ENCODE data around the gene ZNF200.
A peak's percentile ranks its signal among the peaks of the same experiment; 100 is the strongest.

Gene ZNF200

DNA sequence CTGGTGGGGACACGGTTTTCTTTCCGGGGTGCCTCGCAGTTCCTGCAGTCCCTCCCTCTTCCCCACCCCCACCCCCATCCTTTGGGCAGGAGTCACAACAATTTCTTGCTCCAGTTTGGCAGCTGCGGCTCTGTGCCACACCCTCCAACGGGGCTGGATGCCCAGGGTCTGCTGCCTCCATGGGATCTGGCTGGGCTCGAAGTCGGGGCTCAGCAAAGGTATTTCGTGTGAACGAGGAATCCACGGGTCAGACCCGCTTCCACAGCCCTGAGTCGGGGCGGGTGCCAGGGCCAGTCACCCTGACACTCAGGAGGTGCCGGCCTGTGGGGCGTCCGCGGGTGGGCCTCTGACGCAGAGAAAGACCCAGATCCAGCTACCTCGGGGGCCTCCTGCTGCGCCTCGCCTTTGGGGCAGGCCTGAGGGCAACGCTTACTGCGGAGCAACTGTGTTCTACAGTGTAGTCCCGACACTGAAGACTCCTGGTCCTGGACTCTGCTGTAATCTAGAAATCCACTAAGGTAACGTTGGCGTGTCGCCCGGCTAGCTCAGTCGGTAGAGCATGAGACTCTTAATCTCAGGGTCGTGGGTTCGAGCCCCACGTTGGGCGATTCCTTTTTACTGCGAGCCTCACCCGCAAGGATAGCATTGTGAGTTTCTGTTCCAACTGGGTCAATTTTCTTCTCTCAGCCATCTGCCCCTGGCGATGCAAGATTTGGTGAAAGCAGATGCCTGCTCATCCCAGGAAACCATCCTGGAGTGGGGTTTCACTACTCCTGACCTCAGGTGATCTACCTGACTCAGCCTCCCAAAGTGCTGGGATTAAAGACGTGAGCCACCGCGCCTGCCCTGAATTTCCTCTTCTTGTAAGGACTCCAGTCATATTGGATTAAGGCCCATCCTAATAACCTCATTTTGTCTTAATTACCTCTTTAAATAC lies 59.5 kb downstream of the ZNF200 start:
- Histone ChIP-seq H3K4me1 (ENCODE audit: control insufficient read depth, insufficient read depth, low read length) (peaks cover 15% of the 10 kb centered on the region), H3K36me3 (ENCODE audit: control insufficient read depth, insufficient read depth, low read length) (no peaks in the 10 kb centered on the region), H3K9me3 (ENCODE audit: control insufficient read depth, low read length) (no peaks in the 10 kb centered on the region), H3K4me3 (ENCODE audit: insufficient read depth, low read depth, low read length) (peak overlapping the region; percentile 29), H3K27ac (ENCODE audit: insufficient read depth, low read depth, low read length, poor library complexity, severe bottlenecking) (no peak overlapping the region), H3K27me3 (ENCODE audit: control insufficient read depth, insufficient read depth, low read length, poor library complexity, severe bottlenecking) (peaks cover 99% of the 10 kb centered on the region)
- 10 to 11% methylated on average over 39 of the region's 39 CpGs for WGBS, 2 experiments

GRCh38 chr16:3174618-3175148 lies 60.3 kb downstream of the ZNF200 start:
- 25 to 26% methylated on average over 28 of the region's 28 CpGs for WGBS, 2 experiments
- Histone ChIP-seq H3K27me3 (ENCODE audit: control insufficient read depth, insufficient read depth, low read length, poor library complexity, severe bottlenecking) (peaks cover 99% of the 10 kb centered on the region), H3K9me3 (ENCODE audit: control insufficient read depth, low read length) (no peaks in the 10 kb centered on the region), H3K36me3 (ENCODE audit: control insufficient read depth, insufficient read depth, low read length) (no peaks in the 10 kb centered on the region), H3K27ac (ENCODE audit: insufficient read depth, low read depth, low read length, poor library complexity, severe bottlenecking) (no peak overlapping the region), H3K4me3 (ENCODE audit: insufficient read depth, low read depth, low read length) (peak overlapping the region; percentile 29), H3K4me1 (ENCODE audit: control insufficient read depth, insufficient read depth, low read length) (peaks cover 15% of the 10 kb centered on the region)

GRCh38 chr16:3173892-3174617 lies 60.9 kb downstream of the ZNF200 start:
- peaks cover 15% of the 10 kb centered on the region for H3K4me1 ChIP-seq (ENCODE audit: control insufficient read depth, insufficient read depth, low read length)
- peak overlapping the region; percentile 17 for H3K4me3 ChIP-seq (ENCODE audit: insufficient read depth, low read depth, low read length)
- H3K9me3 ChIP-seq (ENCODE audit: control insufficient read depth, low read length): no peaks in the 10 kb centered on the region
- H3K27ac ChIP-seq (ENCODE audit: insufficient read depth, low read depth, low read length, poor library complexity, severe bottlenecking): no peak overlapping the region
- peaks cover 99% of the 10 kb centered on the region for H3K27me3 ChIP-seq (ENCODE audit: control insufficient read depth, insufficient read depth, low read length, poor library complexity, severe bottlenecking)
- 11 to 13% methylated on average over 24 of the region's 24 CpGs for WGBS, 2 experiments
- no peaks in the 10 kb centered on the region for H3K36me3 ChIP-seq (ENCODE audit: control insufficient read depth, insufficient read depth, low read length)
